NOMO-1 treated with dmso at 0.1 percent for 144 hours (cell line): ENCODE data around the gene SRGAP2B.
"Not testable (repeated sequence)": the region's sequence is repeated elsewhere in the genome, so short reads cannot be mapped to it uniquely, and the experiment has no call there.

Source experiments
- DNase-seq: peaks from one replicate; lab custom pipeline; 2025; ENCODE audit not compliant: unreplicated experiment; lab: John Stamatoyannopoulos, UW

SRGAP2B gene

DNA sequence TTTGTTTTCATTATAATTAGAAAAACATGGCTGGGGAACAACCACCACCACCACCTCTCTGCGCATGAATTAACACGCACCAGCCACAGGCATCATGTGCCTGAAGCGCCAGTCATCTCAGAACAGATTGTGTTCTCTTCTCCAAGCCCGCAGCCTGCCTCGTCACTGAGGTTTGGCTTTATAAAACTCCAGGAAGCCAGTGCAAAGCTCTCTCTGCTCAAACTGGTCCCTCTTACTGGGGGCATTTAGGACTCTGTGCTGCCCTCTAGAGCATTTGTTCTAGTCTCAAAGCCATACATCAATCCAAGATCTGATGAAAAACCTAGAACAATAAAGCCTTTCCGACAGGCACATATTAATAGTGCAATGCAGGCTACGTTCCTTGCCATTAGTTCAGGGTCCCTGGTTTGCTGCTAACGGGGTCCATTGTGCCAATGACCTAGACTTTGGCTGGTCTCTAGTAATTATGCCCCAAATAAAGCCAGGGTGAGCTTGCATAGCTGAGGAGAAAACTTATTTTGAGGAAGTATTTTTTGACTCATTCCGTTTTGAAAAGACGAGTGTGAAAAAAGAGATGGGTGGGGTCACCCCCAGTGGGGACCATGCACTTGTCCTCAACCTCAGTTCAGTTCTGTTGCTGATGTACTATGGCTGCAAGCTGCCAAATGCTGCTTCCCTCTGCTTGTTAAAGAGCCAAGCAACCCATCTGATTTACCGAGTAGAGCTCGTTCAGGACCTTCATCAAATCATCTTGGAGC, 181.0 kb downstream of the SRGAP2B start:
- DNase-seq, result not testable (repeated sequence)

DNA sequence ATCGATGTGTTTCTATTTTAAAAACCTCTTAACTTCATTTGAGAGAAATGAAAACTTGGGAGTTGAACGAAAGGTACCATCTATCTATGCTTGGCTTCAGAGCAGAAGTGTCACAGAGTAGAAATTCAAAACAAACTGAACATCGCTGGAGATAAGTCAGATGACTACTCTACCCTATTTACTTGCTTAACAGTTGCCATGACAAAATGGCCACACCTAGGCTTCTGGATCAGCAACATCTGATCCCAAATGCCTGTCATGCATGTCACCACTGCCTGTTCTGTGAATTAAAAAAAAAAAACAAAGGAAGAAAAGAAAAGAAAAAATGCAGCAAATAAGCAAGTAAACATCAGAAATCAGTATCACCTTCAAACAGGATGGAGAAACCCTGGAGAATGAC, 181.7 kb downstream of the SRGAP2B start:
- not testable (repeated sequence) for DNase-seq

DNA sequence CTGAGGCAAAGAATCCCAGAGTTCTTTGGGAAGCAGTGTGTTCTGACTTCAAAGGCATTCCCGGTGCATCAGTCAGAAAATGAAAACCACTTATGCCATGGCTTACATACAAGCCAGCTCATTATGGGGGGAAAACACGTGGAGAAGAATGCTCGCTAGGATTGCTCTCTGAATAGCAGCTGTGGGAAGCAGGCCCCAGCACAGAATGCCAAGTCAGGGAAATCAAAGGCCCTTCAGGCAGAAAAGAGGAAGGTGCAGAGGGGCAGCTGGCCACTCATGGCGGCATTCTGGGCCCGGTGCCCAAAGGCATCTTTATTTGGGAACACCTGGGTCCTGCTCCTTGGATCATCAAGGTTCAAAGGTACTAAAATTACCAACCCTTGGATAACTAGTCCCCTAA, 184.4 kb downstream of the SRGAP2B start:
- DNase-seq, result not testable (repeated sequence)

DNA sequence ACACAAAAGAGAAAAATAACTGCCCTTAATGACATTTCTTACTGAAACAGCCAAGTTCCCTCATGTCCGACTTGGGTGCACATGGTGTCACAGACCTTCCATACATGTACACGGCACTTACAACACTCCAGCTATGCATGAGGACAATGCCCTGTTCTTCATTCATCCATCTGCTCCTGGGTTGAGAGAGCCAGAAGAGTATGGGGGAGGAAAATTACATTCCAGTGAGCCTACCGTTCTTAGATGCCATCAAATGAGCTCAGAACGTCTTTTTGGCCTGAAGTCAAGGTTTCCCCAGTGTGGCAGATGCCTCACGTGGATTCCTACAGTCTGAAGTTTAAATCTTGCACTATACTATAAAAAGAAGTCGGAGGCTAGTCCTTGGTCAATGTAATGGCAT, 194.3 kb downstream of the SRGAP2B start:
- not testable (repeated sequence) for DNase-seq

DNA sequence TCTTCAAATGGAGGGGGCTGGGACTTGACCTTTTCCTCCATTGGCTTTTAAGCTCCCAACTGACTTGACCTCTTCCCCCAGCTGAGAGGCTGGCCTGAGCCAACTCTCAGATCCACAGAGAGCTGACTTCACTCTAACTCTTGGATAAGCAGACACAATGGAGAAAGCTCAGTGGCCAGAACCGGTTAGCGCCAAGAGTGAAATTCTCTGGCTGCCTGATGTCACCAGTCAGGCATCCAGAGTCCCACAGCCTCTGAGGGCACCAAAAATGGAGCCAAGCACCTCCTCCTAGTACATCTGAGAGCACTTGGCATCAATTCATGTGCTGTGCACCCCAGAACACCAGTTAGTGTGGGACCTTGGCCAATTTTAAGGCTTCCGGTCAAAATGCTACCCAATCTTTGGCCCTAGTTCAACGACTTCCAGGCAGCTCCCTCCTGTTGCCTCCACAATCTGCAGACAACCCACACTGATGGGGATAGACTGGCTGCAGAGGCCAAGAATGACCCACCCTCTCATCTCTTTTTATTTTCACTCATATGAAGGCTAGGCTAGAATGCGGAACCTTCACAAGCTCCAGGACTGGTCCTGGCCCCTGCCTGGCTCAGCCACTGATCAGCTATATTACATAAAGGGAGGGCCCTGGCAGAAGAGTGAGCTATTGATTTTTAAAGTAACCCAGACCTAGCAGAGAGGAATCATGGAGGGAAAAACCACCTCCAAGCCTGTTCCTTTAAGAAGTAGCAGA, 200.5 kb downstream of the SRGAP2B start:
- DNase-seq, result not testable (repeated sequence)

DNA sequence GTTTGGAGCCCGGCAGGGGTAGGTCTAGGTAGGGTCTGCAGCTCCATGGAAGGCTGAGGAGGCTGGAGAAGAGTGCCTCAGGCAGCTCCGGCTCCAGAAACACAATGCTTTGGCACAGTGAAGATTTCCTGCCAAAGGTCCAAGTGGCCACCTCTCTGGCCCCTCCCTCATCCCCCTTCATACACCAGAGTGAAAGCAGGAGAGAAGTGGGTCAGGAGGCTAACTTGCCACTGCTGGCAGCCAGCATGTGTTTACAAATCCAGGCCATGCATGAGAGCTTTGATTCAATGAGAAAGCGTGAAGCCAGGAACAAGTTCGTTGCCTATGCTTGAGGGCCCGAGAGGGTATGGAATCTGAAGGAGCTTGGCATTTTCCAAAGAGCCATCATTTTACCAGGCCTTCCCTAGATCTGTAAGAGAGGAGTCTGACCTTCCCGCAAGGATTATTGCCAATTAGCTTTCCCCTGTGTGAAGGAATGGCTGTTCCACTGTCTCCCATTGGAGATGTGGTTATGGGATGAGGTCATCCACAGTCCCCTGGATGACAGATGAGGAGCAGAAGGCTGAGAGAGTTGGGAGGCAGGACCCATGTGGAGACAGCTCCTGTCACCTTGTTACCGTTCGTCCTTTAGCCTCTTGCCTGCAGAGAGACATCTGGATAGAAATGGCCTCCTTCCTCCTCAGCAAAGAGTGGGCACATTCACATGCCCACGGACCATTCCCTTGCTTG, 201.3 kb downstream of the SRGAP2B start:
- DNase-seq, result not testable (repeated sequence)

DNA sequence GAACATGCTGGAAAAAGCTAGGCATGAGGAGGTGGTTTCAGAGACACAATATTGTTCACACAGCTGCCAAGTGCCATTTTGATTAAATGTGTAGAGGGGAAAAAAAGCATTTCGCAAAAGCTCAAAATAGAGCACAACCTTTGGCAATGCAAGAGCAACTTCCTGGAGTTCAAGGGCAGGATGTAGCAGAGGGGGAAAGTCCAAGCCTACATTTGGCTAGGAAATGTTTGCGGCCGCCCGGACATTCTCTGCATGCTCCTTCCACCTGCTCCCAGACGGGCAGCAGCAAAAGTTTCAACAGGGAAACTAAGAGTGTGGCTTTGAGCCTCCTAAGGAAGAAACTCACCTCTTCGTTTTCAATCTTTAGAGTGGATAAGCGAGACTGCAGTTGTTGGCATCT, 202.1 kb downstream of the SRGAP2B start:
- not testable (repeated sequence) for DNase-seq

DNA sequence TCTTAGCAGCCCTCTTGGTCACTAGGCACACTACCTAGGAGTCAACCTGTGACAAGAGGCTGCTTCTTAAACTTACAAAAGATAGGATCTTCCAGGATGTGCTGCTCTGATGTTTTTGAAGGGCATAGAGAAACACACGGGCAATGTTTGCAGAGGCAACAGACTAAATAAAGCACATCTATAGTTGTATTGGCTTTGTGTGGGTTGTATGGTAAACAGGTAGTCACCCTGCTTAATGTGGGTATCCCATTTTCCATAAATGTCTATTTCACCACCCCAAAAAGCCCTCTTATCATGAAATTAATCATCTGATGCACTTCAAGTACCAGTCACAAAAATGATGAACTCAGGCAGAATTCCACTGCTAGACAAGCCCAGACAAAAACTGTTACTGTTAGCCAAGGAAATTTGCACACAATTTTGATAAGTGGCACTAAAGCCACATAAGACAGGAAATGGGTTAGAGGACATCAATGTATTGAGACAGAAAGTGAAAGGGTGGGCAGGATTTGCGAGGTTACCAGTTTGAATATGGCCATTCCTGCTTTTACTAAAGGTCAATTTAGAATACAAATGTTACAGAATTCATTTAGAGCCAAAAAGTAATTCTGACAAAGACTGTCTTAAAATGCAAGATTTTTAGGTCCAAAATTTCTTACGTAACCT, 205.5 kb downstream of the SRGAP2B start:
- not testable (repeated sequence) for DNase-seq

DNA sequence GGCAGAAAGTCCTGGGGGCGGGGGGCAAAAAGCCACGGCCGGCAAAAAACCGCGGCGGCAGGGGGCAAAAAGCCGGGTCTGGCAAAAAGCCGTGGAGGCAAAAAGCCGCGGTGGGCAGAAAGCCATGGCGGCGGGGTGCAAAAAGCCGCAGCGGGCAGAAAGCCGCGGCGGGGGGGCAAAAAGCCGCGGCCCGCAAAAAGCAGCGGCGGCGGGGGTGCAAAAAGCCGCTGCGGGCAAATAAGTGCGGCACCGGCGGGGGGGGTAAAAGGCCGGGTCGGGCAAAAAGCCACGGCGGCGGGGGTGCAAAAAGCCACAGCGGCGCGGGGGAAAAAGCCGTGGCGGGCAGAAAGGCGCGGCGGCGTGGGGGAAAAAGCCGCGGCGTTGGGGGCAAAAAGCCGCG, 212.1 kb downstream of the SRGAP2B start:
- not testable (repeated sequence) for DNase-seq

DNA sequence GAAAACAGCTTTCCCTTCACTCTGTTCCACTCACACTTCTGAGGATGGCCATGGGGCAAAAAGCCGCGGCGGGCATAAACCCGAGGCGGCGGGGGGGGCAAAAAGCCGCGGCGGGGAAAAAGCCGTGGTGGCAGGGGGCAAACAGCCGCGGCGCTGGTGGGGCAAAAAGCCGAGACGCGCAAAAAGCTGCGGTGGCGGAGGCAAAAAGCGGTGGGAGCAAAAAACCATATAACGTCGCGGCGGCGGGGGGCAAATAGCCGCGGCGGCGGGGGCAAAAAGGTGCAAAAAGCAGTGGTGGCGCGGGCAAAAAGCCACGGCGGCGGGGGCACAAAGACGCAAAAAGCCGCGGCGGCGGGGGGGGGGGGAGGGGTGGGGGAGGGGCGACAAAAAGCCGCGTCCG, 212.8 kb downstream of the SRGAP2B start:
- DNase-seq, result not testable (repeated sequence)

DNA sequence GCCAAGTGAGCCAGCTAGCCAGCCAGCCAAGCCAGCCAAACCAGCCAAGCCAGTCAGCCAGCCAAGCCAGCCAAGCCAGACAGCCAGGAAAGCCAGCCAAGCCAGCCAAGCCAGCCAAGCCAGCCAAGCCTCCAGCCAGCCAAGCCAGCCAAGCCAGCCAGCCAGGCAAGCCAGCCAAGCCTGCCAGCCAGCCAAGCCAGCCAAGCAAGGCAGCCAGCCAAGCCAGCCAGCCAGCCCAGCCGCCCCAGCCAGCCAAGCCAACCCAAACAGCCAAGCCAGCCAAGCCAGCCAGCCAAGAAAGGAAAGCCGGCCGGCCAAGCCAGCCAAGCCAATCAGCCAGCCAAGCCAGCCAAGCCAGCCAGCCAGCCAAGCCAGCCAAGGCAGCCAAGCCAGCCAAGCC, 236.5 kb downstream of the SRGAP2B start:
- DNase-seq, result not testable (repeated sequence)
